CD4-positive, alpha-beta T cell treated with Interleukin-4 for 4 hours (primary cell): ENCODE measurements around the gene ORAI3.

ENCODE experiments used
- DNase-seq: peaks from one replicate; pipeline ENCODE4 v3.0.0-alpha.2; 2020

Gene ORAI3

DNA sequence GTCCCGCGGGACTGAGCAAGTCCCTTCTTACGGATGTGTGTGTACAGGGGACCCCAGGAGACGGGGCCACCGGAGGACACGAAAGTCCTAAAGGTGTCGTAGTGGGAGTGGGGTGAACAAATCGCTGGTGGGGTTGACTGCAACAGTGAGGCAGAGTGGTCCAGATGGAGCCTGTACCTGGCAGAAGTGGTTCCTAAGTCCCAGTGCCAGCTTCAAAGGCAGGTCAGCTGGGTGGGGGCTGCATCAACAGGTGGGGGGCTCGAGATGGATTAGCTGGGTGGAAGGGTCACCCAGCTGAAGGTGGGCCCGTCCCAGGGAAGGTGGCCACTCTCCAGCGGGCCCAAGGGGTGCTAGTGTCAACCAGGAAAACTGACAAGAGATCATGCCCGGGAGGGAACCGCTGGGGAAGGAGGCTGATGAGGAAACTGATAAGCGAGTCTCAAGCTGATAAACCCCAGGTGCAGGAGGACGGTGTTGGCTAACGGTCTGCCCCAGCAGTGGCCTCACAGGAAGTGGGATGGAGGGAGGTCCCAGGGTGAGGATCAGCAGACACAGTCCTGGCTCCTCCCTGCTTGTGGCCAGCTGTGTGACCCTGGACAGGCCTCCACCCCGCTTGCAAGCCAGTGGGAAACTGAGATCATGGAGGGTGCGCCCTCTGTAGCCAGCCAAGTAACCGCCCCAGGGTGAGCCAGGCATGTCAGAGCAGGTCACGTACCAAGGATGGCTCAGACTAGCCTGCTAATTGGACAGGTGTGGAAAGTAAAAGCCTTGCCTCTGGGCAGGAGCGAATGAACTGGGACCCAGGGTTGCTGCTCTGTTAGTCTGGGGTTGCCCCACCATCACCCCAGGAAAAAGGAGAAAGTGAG is 1.0 kb downstream of the ORAI3 start:
- peak; percentile 16 for DNase-seq

DNA sequence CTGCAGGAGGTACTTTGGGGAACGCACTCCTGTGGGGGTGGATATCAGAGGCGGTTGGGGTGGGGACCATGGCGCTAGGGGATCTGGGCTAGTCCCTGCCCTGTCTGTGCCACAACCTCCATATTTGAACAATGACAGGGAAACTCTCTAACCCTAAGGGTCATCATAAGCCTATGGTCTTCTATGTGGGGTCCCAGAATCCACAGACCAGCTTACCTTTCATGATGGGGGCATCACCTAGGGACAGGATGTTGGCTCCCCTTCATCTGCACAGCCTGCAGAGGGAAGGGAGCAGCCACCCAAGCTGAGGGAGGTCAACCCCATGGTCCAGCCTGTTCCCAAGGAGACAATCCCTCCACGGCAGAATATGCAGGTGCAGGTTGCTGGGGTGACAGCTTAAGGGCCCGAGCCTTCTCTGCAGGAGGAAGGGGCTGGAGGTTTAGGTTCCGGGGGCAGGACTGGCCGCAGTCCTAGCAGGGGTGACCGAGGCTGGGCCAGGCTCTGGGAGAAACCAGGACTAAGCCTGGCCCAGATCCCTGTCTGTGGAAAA is 1.7 kb downstream of the ORAI3 start:
- no peak for DNase-seq

DNA sequence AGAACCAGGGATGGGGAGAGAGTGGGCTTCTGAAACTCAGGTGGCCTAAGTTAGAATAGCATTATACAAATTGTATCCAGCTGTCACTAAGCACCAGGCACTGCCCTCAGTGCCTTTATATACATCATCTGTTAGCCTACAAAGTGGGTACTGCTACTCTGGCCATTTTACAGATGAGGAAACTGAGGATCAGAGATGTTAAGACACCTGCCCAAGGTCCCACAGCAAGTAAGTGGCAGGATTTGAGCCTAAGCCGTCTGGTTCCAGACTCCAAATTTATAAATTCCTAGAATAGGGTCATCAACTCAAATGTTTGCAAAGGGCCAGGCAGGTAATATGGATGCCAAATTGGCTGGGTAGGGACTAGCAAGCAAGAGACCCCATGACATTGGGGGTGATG is 2.3 kb downstream of the ORAI3 start:
- DNase-seq = no peak

DNA sequence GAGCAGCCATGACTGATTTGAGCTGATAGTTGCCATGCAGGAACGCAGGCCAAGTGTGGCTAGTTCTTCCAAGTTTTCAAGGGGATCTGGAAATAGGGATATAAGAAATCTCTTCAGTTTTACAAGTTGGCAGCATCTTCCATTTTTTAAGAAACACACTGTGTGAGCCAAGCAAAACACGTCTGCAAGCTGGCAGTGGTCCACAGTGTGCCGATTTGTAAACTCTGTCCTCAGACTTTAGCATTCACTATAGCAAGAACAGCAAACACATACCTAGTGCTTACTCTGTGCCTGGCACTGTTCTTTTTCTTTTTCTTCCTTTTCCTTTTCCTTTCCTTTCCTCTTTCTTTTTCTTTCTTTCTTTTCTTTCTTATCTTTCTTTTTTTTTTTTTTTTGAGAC is 2.9 kb downstream of the ORAI3 start:
- no peak for DNase-seq

DNA sequence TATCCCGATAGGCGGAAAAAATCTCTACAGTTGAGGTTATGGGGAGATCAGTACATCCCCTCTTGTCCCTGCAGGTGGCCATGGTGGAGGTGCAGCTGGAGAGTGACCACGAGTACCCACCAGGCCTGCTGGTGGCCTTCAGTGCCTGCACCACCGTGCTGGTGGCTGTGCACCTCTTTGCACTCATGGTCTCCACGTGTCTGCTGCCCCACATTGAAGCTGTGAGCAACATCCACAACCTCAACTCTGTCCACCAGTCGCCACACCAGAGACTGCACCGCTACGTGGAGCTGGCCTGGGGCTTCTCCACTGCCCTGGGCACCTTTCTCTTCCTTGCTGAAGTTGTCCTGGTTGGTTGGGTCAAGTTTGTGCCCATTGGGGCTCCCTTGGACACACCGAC is 4.2 kb downstream of the ORAI3 start:
- DNase-seq = no peak

DNA sequence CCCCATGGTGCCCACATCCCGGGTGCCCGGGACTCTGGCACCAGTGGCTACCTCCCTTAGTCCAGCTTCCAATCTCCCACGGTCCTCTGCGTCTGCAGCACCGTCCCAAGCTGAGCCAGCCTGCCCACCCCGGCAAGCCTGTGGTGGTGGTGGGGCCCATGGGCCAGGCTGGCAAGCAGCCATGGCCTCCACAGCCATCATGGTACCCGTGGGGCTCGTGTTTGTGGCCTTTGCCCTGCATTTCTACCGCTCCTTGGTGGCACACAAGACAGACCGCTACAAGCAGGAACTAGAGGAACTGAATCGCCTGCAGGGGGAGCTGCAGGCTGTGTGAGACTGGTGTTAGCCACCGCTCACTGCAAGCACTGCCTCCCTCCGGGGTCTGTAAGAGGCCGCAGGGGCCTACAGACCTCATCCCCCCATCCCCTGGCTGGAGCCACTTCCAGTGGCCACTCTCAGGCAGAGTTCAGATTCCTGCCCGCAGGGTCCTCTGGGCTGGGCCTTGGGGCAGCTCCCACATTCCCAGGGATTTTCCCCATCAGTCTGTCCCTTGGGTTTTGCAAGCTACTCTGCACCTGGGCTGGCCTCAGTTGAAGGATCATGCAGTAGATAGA is 4.8 kb downstream of the ORAI3 start:
- peak; percentile 64 for DNase-seq

DNA sequence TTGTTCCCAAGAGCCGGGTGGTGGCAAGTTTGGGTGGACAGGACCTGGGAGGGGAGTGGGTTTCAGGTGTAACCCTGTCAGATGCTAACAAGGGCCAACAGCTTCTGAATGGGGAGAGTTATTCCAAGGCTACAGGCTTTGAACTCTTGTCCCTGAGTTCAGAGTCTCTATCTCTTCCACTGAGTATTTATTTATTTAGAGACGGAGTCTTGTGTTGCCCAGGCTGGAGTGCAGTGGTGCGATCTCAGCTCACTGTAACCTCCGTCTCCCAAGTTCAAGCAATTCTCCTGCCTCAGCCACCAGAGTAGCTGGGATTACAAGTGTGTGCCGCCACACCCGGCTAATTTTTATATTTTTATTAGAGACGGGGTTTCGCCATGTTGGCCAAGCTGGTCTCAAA is 6.1 kb downstream of the ORAI3 start:
- DNase-seq = no peak

DNA sequence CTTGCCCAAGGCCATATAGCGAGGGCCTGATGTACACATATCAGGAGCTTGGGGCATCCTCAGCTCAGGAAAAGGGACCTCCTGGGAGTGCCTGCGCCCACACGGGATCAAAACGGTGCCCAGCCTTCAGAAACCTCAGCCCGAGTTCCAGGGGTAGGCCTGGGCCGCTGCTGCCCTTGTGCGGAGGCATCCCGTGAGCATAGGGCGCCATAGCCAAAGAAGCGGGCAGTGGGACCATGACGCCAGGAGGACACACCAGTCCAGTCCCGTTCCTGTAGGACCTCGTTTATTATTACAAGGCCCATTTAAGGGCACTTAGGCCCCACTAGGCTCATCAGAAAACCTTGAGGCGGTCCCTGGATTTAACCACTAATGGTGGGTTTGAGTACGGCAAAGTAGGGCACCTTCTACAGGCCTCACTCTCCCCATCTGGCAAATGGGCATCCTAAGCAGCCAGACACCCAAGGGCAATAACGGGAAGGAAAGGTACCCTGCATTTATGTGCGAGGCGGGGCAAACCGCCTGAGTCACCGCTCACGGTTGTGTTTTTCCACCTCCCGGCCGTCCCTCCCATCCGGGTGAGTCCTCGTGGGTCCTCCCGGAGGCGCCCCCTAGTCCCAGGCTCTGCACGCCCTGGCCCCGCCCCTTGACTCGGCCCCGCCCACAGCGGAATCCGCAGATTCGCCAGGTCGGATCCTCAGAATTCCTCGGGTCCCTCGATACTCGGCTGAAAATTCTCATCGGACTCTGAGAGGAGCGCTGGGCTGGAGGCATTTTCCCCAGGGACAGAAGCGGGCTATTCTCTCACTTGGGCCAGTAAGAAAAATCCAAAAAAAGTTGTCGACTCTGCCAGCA is 8.0 kb downstream of the ORAI3 start:
- DNase-seq = peak; percentile 91

DNA sequence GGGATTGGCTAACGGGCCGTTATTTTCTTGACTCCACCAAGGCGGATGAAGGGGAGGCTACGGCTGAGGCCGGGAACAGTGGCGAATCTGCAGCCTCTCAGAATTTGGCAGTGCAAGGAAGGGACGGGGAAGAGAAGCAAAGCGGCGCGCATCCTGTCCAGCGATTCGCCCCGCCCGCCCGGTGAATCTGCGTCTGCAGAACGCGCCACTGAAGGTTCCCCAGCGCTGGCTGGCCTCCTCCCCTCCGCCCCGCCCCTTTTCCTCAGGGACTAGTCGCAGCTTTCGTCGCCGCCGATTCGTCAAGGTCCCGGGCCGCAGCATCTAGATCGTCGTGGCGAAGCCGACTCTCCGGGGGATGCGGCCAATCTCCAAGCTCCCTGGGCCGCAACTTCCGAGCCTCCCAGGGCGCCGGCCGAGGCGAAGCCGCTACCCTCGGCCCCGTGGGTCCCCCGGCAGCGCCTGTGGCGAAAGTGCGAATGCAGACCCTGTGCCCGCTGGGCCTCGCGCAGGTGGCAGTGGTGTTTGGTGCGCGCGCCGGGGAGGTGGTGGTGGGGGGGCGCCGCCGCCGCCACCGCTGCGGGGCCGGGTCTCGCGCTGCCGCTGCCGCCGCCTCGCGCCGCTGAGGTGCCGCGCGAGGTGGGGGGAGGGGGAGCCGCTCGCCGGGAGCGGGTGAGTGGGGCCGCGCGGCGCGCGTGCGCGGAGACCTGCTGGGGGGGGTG is 8.7 kb downstream of the ORAI3 start, which contains the start of gene SETD1A:
SETD1A (plus strand) TSS at position 299 of the 719 bp plus-strand sequence. CDS start 978 bp downstream, outside the sequence.
- DNase-seq = peak; percentile 96

DNA sequence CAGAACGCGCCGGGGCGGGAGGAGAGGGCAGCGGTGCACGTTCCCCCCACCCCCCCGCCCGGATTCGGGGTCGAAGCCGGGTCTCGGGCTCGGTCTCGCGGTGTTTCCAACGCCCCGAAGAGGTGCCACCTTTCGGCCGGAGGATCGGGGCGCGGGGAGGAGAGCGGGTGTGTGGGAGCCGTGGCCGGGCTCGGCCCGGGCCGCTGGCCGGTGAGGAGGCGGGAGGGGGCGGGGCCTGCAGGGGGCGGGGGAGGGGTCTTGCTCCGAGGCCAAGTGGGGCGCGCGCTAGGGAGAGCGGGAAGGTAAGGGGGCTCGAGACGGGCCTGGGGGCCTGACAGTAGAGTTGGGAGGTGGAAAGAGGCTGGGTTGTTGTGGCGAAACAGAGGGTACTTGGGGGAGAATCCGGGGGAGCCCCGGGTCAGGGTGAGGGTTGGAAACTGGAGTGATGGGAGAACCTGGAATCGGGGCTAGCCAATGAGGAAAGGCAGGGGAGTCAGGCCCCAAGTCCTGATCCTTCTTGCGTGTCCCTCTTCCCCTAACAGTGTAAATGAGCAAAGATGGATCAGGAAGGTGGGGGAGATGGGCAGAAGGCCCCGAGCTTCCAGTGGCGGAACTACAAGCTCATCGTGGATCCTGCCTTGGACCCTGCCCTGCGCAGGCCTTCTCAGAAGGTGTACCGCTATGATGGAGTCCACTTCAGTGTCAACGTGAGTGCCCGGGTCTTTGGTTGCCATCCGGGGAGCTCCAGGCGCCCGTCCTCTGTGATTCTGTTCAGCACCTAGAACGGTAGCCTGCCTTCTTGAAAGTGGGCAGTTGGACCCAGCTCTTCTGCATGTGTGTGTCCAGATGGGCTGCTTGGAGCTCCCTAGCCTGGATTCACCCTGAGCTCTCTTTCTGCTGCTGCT is 9.6 kb downstream of the ORAI3 start:
- DNase-seq = no peak

DNA sequence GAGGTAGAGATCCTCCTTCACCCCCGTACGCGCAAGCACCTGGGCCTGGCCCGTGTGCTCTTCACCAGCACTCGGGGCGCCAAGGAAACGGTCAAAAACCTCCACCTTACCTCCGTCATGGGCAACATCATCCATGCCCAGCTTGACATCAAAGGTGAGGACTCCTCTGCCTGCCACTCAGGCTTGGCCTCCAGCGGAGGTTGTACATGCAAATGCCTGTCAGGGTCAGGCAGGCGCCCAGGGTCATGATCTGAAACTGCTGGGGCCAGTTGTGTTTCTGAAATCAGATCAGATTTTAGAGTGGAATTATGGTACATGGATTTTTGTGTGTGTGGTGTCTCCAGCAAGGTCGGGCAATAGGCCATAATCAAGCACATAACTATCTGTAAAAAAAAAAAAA is 12.5 kb downstream of the ORAI3 start:
- DNase-seq = no peak

DNA sequence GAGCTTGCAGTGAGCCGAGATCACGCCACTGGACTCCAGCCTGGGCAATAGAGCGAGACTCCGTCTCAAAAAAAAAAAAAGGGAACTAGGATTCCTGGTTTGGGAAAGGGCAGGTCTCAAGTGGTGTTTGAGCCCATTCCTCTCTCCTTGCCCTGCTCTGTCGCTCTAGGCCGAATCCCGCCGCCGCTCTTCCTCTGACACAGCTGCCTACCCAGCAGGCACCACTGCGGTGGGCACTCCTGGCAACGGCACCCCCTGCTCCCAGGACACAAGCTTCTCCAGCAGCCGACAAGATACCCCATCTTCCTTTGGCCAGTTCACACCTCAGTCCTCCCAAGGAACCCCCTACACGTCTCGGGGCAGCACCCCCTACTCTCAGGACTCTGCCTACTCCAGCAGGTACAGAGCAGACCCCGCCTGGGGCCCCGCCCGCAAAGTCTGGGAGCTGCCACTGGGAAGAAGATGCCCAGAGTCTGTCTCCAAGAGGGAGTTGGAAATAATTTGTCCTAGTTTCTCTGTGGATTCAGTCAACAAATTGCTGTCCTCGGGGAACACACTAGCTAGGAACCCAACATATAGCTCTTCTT is 15.2 kb downstream of the ORAI3 start:
- no peak for DNase-seq

DNA sequence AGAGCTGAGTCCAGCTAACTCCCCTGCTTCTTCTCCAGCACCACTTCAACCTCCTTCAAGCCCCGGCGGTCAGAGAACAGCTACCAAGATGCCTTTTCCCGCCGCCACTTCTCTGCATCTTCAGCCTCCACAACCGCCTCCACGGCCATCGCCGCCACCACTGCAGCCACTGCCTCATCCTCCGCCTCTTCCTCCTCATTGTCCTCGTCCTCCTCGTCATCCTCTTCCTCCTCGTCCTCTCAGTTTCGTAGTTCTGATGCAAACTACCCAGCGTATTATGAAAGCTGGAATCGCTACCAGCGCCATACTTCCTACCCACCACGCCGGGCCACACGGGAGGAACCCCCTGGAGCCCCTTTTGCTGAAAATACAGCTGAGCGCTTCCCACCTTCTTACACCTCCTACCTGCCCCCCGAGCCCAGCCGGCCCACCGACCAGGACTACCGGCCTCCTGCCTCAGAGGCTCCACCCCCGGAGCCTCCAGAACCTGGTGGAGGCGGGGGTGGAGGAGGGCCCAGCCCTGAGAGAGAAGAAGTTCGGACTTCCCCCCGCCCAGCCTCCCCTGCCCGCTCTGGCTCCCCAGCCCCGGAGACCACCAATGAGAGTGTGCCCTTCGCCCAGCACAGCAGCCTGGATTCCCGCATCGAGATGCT is 15.8 kb downstream of the ORAI3 start:
- no peak for DNase-seq

DNA sequence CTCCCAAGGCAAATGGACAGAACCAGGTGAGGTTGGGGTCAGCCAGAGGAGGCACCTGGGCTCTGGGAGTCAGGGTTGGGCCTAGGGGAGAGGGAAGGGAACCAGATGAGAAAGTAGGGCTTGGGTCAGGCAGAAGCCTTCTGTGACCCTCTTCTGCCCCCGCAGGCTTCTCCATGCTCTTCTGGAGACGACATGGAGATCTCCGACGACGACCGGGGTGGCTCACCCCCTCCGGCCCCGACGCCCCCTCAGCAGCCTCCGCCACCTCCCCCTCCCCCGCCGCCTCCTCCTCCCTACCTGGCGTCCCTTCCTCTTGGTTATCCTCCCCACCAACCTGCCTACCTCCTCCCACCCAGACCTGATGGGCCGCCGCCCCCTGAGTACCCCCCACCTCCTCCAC is 16.6 kb downstream of the ORAI3 start:
- no peak for DNase-seq

DNA sequence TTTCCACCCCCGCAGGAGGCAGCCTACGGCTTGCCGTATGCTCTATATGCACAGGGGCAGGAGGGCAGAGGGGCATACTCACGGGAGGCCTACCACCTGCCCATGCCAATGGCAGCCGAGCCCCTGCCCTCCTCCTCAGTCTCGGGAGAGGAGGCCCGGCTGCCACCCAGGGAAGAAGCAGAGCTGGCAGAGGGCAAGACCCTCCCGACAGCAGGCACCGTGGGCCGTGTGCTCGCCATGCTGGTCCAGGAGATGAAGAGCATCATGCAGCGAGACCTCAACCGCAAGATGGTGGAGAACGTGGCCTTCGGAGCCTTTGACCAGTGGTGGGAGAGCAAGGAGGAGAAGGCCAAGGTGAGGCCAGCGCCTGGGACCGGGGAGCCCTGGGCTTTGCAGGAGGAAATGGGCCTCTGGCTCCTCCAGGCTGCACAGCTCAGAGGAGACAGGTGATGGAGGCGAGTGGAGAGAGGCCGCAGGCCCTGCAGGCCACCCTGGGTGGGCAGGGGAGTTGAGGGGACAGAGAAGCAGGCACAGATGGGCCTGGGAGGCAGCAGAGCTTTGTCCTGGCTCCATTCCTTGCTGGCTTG is 17.3 kb downstream of the ORAI3 start:
- DNase-seq = no peak

DNA sequence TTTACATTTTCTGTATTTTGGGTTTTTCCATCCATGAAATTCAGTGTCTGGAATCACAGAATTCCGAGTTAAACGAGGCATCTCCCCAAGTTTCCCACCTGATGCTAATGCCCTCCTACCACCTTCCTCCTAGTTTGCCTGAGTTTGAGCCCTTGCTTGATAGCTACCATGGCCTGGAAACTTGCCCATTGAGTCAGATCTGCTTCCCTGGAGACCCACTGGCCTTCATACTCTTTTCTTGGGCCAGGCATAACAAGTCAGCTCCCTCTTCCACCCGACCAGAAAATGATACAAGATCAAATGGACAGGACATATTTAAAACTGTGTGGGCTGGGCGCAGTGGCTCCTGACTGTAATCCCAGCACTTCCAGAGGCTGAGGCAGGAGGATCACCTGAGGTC is 18.9 kb downstream of the ORAI3 start:
- no peak for DNase-seq

DNA sequence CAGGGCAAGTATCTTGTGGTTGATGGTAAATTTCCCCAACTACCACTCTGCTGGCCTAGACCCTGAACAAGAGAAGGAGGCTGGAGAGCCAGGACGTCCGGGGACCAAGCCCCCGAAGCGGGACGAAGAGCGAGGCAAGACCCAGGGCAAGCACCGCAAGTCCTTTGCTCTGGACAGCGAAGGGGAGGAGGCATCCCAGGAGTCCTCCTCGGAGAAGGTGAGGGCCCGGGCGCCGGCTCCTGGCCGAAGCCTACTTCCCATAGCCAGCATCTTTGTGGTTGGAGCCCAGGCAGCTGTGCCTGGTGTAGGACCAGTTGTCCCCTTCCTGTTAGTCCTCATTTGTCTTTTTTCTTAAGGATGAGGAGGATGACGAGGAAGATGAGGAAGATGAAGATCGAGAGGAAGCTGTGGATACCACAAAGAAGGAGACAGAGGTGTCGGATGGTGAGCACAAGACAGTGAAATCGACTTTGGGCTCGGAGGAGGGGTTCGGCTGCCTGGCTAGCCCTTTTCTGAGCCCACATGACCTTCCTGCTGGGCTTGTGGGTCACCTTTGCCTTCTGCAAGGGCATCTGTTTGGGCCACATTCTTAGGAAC is 20.5 kb downstream of the ORAI3 start:
- DNase-seq = no peak

DNA sequence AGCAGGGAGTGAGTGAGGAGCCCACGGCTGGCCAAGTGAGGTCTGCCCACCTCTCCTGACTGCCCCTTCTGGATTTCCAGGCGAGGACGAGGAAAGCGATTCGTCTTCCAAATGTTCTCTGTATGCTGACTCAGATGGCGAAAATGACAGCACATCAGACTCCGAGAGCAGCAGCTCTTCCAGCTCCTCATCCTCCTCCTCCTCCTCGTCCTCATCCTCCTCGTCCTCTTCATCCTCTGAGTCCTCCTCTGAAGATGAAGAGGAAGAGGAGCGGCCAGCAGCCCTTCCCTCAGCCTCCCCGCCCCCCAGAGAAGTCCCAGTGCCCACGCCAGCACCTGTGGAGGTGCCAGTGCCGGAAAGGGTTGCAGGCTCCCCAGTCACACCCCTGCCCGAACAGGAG is 22.4 kb downstream of the ORAI3 start:
- DNase-seq = no peak

DNA sequence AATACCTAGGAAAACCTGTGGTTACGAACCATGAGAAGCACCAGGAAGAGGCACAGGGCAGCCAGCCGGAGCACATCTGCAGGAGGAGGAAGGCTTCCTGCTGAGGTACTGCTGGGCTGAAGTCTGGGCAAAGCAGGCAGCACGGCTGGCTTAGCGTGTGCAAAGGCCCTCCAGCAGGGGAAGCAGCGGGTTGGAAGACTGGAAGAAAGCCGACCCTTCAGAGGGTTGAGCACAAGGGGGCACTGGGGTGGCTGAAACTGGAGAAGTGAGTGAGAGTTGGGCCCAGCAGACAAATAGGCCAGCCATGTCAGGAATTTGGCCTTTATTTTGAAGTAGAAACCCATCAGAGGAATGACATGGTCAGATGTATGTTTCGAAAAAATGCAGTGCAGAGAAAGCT is 24.0 kb downstream of the ORAI3 start:
- DNase-seq = no peak

DNA sequence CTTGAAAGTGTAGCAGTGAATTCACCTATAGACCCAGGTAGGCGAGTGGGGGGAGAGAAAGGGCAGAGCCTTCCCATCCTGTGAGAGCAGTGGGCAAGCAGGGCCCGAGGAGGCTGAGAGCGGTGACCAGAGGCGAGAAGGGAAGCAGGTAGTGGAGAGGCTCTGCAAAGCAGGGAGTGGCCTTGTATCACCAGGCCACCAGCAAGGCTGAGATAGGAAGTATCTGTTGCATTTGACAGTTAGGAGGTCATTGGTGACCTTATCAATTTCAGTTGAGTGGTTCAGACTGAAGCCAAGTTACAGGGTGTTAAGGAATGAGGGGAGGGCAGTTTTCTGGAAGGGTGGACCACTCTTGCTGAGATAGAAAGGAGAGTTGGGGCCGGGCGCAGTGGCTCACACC is 25.5 kb downstream of the ORAI3 start:
- DNase-seq = no peak
